Measurements from ENCODE around the gene SNRPN.

The SNRPN gene

DNA sequence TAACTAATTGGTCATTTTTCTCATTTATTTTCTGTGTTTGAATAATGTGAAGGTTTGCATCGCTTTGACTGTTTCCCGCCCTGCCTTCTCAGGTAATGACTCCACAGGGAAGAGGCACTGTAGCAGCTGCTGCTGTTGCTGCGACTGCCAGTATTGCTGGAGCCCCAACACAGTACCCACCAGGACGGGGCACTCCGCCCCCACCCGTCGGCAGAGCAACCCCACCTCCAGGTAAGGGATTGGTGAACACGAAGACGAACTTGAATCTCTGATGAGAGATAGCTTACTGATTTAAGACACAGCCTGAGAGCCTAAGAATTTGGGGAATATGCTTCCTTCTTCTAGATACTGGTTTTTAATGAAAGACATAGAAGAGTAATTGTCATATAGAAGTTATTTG lies 22.9 kb downstream of the SNRPN start:
- H3K9me3 ChIP-seq (ENCODE audit: control insufficient read depth, low read length): no peaks in the 10 kb centered on the region
- no peaks in the 10 kb centered on the region for H3K4me1 ChIP-seq
- H2AFZ ChIP-seq: no peak overlapping the region
- H3K4me2 ChIP-seq (ENCODE audit: low read length): no peak overlapping the region
- TF ChIP-seq, protein P1, sequence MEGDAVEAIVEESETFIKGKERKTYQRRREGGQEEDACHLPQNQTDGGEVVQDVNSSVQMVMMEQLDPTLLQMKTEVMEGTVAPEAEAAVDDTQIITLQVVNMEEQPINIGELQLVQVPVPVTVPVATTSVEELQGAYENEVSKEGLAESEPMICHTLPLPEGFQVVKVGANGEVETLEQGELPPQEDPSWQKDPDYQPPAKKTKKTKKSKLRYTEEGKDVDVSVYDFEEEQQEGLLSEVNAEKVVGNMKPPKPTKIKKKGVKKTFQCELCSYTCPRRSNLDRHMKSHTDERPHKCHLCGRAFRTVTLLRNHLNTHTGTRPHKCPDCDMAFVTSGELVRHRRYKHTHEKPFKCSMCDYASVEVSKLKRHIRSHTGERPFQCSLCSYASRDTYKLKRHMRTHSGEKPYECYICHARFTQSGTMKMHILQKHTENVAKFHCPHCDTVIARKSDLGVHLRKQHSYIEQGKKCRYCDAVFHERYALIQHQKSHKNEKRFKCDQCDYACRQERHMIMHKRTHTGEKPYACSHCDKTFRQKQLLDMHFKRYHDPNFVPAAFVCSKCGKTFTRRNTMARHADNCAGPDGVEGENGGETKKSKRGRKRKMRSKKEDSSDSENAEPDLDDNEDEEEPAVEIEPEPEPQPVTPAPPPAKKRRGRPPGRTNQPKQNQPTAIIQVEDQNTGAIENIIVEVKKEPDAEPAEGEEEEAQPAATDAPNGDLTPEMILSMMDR (IDR thresholded peaks at IDR 0.05): no peak
- no peaks in the 10 kb centered on the region for H3K36me3 ChIP-seq (ENCODE audit: control insufficient read depth, insufficient read depth, low read length)
- no peaks in the 10 kb centered on the region for H3K27me3 ChIP-seq (ENCODE audit: control insufficient read depth, insufficient read depth, low read length)
- peaks cover 31% of the 10 kb centered on the region for H3K79me2 ChIP-seq
- H3K4me3 ChIP-seq (ENCODE audit: low read depth, low read length): no peak overlapping the region
- no peak overlapping the region for H3K9ac ChIP-seq
- H3K27ac ChIP-seq: no peak overlapping the region

DNA sequence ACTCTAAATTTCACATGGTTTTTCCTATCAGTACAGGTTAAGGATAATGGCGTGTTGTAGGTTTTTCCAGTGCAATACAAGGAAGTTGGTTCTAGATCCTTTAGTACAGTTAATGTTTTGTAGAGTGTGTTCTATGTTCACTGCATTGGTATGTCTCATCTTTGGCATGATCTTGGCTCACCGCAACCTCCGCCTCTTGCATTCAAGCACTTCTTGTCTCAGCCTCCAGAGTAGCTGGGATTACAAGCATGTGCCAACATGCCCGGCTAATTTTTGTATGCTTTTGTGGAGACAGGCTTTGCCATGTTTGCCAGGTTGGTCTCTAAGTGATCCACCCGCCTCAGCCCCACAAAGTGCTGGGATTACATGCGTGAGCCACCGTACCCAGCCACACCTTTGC lies 30.4 kb downstream of the SNRPN start:
- H3K4me1 ChIP-seq: peaks cover 5% of the 10 kb centered on the region
- no peak overlapping the region for H3K4me3 ChIP-seq (ENCODE audit: low read depth, low read length)
- no peak overlapping the region for H3K9ac ChIP-seq
- no peak overlapping the region for H3K27ac ChIP-seq
- no peak overlapping the region for H3K4me2 ChIP-seq (ENCODE audit: low read length)
- TF ChIP-seq, protein P1 (IDR thresholded peaks at IDR 0.05): no peak
- H3K36me3 ChIP-seq (ENCODE audit: control insufficient read depth, insufficient read depth, low read length): no peaks in the 10 kb centered on the region
- no peak overlapping the region for H2AFZ ChIP-seq
- H3K27me3 ChIP-seq (ENCODE audit: control insufficient read depth, insufficient read depth, low read length): no peaks in the 10 kb centered on the region
- H3K9me3 ChIP-seq (ENCODE audit: control insufficient read depth, low read length): no peaks in the 10 kb centered on the region
- peaks cover 20% of the 10 kb centered on the region for H3K79me2 ChIP-seq

GRCh38 chr15:24986653-24987052 lies 31.9 kb downstream of the SNRPN start:
- no peaks in the 10 kb centered on the region for H3K36me3 ChIP-seq (ENCODE audit: control insufficient read depth, insufficient read depth, low read length)
- H2AFZ ChIP-seq: no peak overlapping the region
- peaks cover 15% of the 10 kb centered on the region for H3K79me2 ChIP-seq
- H3K9me3 ChIP-seq (ENCODE audit: control insufficient read depth, low read length): no peaks in the 10 kb centered on the region
- no peak overlapping the region for H3K9ac ChIP-seq
- no peak overlapping the region for H3K27ac ChIP-seq
- no peak overlapping the region for H3K4me2 ChIP-seq (ENCODE audit: low read length)
- H3K4me3 ChIP-seq (ENCODE audit: low read depth, low read length): no peak overlapping the region
- TF ChIP-seq, protein P1 (IDR thresholded peaks at IDR 0.05): no peak
- no peaks in the 10 kb centered on the region for H3K27me3 ChIP-seq (ENCODE audit: control insufficient read depth, insufficient read depth, low read length)
- H3K4me1 ChIP-seq: peaks cover 5% of the 10 kb centered on the region

DNA sequence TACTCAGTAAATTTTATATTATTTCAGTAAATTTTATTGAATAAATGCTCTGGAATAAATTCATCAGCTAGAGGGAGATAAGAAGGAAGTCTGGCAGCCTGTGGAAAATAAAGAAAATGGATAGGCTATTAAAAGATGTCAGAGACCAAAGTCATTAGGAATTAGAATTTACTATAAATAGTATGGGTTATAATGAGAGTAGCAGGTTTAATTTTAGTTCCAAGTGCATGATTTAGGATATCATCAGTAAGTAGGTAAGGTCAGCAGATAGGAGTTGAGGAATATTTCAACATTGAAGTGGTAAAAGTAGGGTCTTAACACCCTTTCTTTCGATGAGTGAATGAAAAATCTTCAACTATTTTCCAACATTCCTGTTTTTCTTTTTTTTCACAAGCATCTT lies 64.6 kb downstream of the SNRPN start:
- Histone ChIP-seq H2AFZ (no peak overlapping the region), H3K36me3 (ENCODE audit: control insufficient read depth, insufficient read depth, low read length) (no peaks in the 10 kb centered on the region), H3K9ac (no peak overlapping the region), H3K4me2 (ENCODE audit: low read length) (no peak overlapping the region), H3K9me3 (ENCODE audit: control insufficient read depth, low read length) (no peaks in the 10 kb centered on the region), H3K4me3 (ENCODE audit: low read depth, low read length) (no peak overlapping the region), H3K79me2 (no peaks in the 10 kb centered on the region), H3K4me1 (no peaks in the 10 kb centered on the region), H3K27ac (no peak overlapping the region), H3K27me3 (ENCODE audit: control insufficient read depth, insufficient read depth, low read length) (no peaks in the 10 kb centered on the region)
- TF ChIP-seq, protein P1 (IDR thresholded peaks at IDR 0.05): no peak

GRCh38 chr15:25022233-25022632 lies 67.4 kb downstream of the SNRPN start:
- H3K4me2 ChIP-seq (ENCODE audit: low read length): no peak overlapping the region
- TF ChIP-seq, protein P1 (IDR thresholded peaks at IDR 0.05): no peak
- H3K79me2 ChIP-seq: no peaks in the 10 kb centered on the region
- peaks cover 3% of the 10 kb centered on the region for H3K36me3 ChIP-seq (ENCODE audit: control insufficient read depth, insufficient read depth, low read length)
- H3K27me3 ChIP-seq (ENCODE audit: control insufficient read depth, insufficient read depth, low read length): no peaks in the 10 kb centered on the region
- no peak overlapping the region for H3K9ac ChIP-seq
- no peak overlapping the region for H2AFZ ChIP-seq
- H3K4me1 ChIP-seq: no peaks in the 10 kb centered on the region
- no peak overlapping the region for H3K4me3 ChIP-seq (ENCODE audit: low read depth, low read length)
- no peaks in the 10 kb centered on the region for H3K9me3 ChIP-seq (ENCODE audit: control insufficient read depth, low read length)
- H3K27ac ChIP-seq: no peak overlapping the region
